K562 (cell line): Measurements from ENCODE around the gene CAPN12. TPM values are rescaled to one million over a fixed set of nuclear protein-coding genes. Genes with fewer than 3 reads are reported as not detected.
A peak's percentile ranks its signal among the peaks of the same experiment; 100 is the strongest.

Source experiments
- ATAC-seq: fragments of 200-7000 bp; cut with Tn5 transposase; 3 replicates; pipeline ENCODE4 v1.9.1; 2020; ENCODE audit warnings: moderate library complexity
- BruUV-seq: library from RNA; stranded (reverse); fragments of 400-500 nt; replicated peaks from 2 replicates; lab custom pipeline; 2021; lab: Mats Ljungman, UMichigan
- CTCF ChIA-PET: fragments of 300-600 bp; formaldehyde crosslinking; extraction: SDS; loops from one replicate; lab custom pipeline; 2021; ENCODE audit warnings: low intra/inter-chr PET ratio; lab: Yijun Ruan, JAX
- POLR2A ChIA-PET: fragments of 300-600, 350-650 bp; sonication (Branson Sonifier 250); formaldehyde crosslinking; extraction: SDS; loops from one replicate; lab custom pipeline; 2021; ENCODE audit warnings: antibody characterized with exemption, inconsistent platforms; lab: Yijun Ruan, JAX
- DNase-seq, 4 experiments: peaks; one replicate each; pipeline versions ENCODE4 v3.0.0 to v3.0.0-alpha.2; 2011 to 2018; ENCODE audit warnings: low spot score in 3 of 4, mixed read lengths in 3 of 4; ENCODE audit errors: extremely low read depth in 1 of 4
- FAIRE-seq: peaks from 2 replicates; lab custom pipeline; 2011; peaks lifted over from hg19 to GRCh38; lab: Jason Lieb, UNC
- H2AFZ ChIP-seq: 2 replicates; pipeline ENCODE4 v1.6.0; 2011; ENCODE audit warnings: low read depth, low read length, control low read depth, inconsistent platforms
- H3K27ac ChIP-seq: fragments of 200-600 bp; 3 replicates; pipeline ENCODE4 v1.8.0; 2011; ENCODE audit warnings: low read depth, mild to moderate bottlenecking, control low read depth, inconsistent platforms, low read length, moderate library complexity, mixed read lengths; ENCODE audit errors: extremely low read depth
- H3K27me3 ChIP-seq, 2 experiments: fragments of 300-600 bp in 1 of 2; 2 replicates in 1 of 2; 3 replicates in 1 of 2; pipeline versions ENCODE4 v1.6.0 to v1.8.0; 2011; ENCODE audit warnings: inconsistent platforms in 2 of 2, low read length in 2 of 2, mild to moderate bottlenecking in 1 of 2, mixed read lengths in 1 of 2, moderate library complexity in 1 of 2; ENCODE audit not compliant: control insufficient read depth in 2 of 2, insufficient read depth in 2 of 2
- H3K36me3 ChIP-seq: fragments of 300-600 bp; 3 replicates; pipeline ENCODE4 v1.8.0; 2011; ENCODE audit warnings: mild to moderate bottlenecking, low read length, inconsistent platforms; ENCODE audit not compliant: control insufficient read depth, insufficient read depth
- H3K4me1 ChIP-seq, 2 experiments: fragments of 200-600 bp in 1 of 2; replicated peaks in 1 of 2; 2 replicates in 1 of 2; 3 replicates in 1 of 2; pipeline versions ENCODE4 v1.5.1 to v1.8.0; 2011; ENCODE audit warnings: inconsistent platforms in 2 of 2, low read length in 2 of 2, mild to moderate bottlenecking in 1 of 2, mixed read lengths in 1 of 2, moderate library complexity in 1 of 2; ENCODE audit not compliant: control insufficient read depth in 2 of 2, insufficient read depth in 2 of 2
- H3K4me2 ChIP-seq: 2 replicates; pipeline ENCODE4 v1.6.1; 2011; ENCODE audit warnings: low read length, control low read depth, inconsistent platforms, mixed read lengths; ENCODE audit not compliant: insufficient read depth
- H3K4me3 ChIP-seq: fragments of 200-600 bp; sonication (generic), shearing (Covaris generic); 2 replicates; pipeline ENCODE4 v1.5.1; 2016; ENCODE audit warnings: control low read depth, inconsistent platforms
- H3K79me2 ChIP-seq: fragments of 200-600 bp; 3 replicates; pipeline ENCODE4 v1.8.0; 2011; ENCODE audit warnings: low read length, inconsistent platforms; ENCODE audit not compliant: control insufficient read depth, insufficient read depth
- H3K9ac ChIP-seq, 2 experiments: 2 replicates each; pipeline versions ENCODE4 v1.6.0 to v1.6.1; 2011; ENCODE audit warnings: low read depth in 2 of 2, low read length in 2 of 2, control low read depth in 1 of 2, inconsistent platforms in 1 of 2, mild to moderate bottlenecking in 1 of 2, mixed read lengths in 1 of 2; ENCODE audit not compliant: insufficient read depth in 1 of 2
- H3K9me1 ChIP-seq: one replicate; pipeline ENCODE4 v1.6.0; 2011; ENCODE audit warnings: inconsistent platforms, mild to moderate bottlenecking, low read length, moderate library complexity; ENCODE audit not compliant: control insufficient read depth, insufficient read depth
- H3K9me3 ChIP-seq: replicated peaks from 2 replicates; pipeline ENCODE4 v1.5.1; 2011; ENCODE audit warnings: low read depth, low read length, inconsistent platforms; ENCODE audit not compliant: control insufficient read depth, insufficient read depth
- H4K20me1 ChIP-seq: replicated peaks from 2 replicates; pipeline ENCODE4 v1.6.1; 2011; ENCODE audit warnings: low read length, inconsistent platforms, mixed read lengths; ENCODE audit not compliant: control insufficient read depth, insufficient read depth
- ADNP ChIP-seq: fragments of 200-800 bp; sonication (Bioruptor generic); IDR thresholded peaks from 2 replicates; pipeline ENCODE4 v1.6.1; 2016; ENCODE audit warnings: missing genetic modification characterization, missing compliant biosample characterization
- CTBP1 ChIP-seq: fragments of 450-650 bp; IDR thresholded peaks from 2 replicates; pipeline ENCODE4 v1.6.1; 2016; ENCODE audit warnings: borderline replicate concordance
- FOXJ2 ChIP-seq: fragments of 200-800 bp; sonication (Bioruptor generic); IDR thresholded peaks from 2 replicates; pipeline ENCODE4 v1.6.1; 2016; ENCODE audit warnings: missing genetic modification characterization, missing compliant biosample characterization
- NCOR1 ChIP-seq: fragments of 450-650 bp; IDR thresholded peaks from 2 replicates; pipeline ENCODE4 v1.6.1; 2016; ENCODE audit warnings: mild to moderate bottlenecking, moderate library complexity
- POLR2G ChIP-seq: fragments of 200-400 bp; formaldehyde crosslinking; IDR thresholded peaks from 2 replicates; pipeline ENCODE4 v1.6.1; 2017; ENCODE audit warnings: low read depth, mild to moderate bottlenecking, antibody characterized with exemption, low read length, moderate library complexity
- PPARD ChIP-seq: fragments of 250-450 bp; sonication (Bioruptor Pico); IDR thresholded peaks from 2 replicates; pipeline ENCODE4 v1.8.0; 2022; ENCODE audit warnings: inconsistent platforms, mild to moderate bottlenecking, moderate library complexity
- RBM22 ChIP-seq: fragments of 200-400 bp; formaldehyde crosslinking; IDR thresholded peaks from 2 replicates; pipeline ENCODE4 v1.6.1; 2018; ENCODE audit warnings: low read length, low read depth; ENCODE audit not compliant: poor library complexity, severe bottlenecking
- SAFB ChIP-seq: fragments of 200-400 bp; formaldehyde crosslinking; IDR thresholded peaks from 2 replicates; pipeline ENCODE4 v1.6.1; 2017; ENCODE audit warnings: low read depth, low read length, borderline replicate concordance
- SMARCA5 ChIP-seq: fragments of 450-650 bp; IDR thresholded peaks from 2 replicates; pipeline ENCODE4 v1.6.1; 2016
- ZBTB8A ChIP-seq: fragments of 450-650 bp; IDR thresholded peaks from 2 replicates; pipeline ENCODE4 v1.6.1; 2018; ENCODE audit warnings: mild to moderate bottlenecking, moderate library complexity; ENCODE audit not compliant: partially characterized antibody
- ZNF445 ChIP-seq: fragments of 250-450 bp; sonication (Bioruptor Pico); IDR thresholded peaks from 2 replicates; pipeline ENCODE4 v1.4.0; 2020; ENCODE audit warnings: low read depth, mild to moderate bottlenecking, moderate library complexity
- WGBS: fragments of 100-300 bp; shearing (Covaris generic); methylation state at CpG from one replicate; pipeline ENCODE4 v1.1.6; 2016; ENCODE audit warnings: low coverage, mixed read lengths; ENCODE audit not compliant: insufficient coverage; ENCODE audit errors: missing lambda C conversion rate; 5-methylcytosine and 5-hydroxymethylcytosine counted together
- in situ Hi-C: fragments of 300-500 bp; cut with MboI; formaldehyde crosslinking; loops from 4 replicates; pipeline ENCODE4 v1.15.0; 2018; ENCODE audit warnings: inconsistent platforms, mixed read lengths
- intact Hi-C: fragments of 100-400 bp; cut with micrococcal nuclease; formaldehyde crosslinking; loops from 2 replicates; pipeline ENCODE4 v1.14.2; 2022
- polyA plus RNA-seq, 8 experiments: library from polyadenylated mRNA; depleted of rRNA in 4 of 8; stranded (reverse) in 5 of 8; unstranded in 3 of 8; fragments of >200 nt; fragmentation: Nextera tagmentation in 2 of 8; fragmentation: Illumina TruSeq in 1 of 8; extraction: Ambion mirVana in 2 of 8; extraction: Trizol in 1 of 8; gene quantifications; 2 replicates each; pipeline versions ENCODE4 v1.2.1 to v1.2.3, GENCODE V29; 2011 to 2014; ENCODE audit warnings: inconsistent platforms in 1 of 8, missing spikeins in 1 of 8
- total RNA-seq, 7 experiments: library from RNA; depleted of rRNA in 6 of 7; stranded (reverse); fragments of >200 nt in 6 of 7; fragmentation: Illumina TruSeq in 2 of 7; extraction: Trizol in 2 of 7; gene quantifications; 2 replicates each; pipeline versions ENCODE4 v1.2.1 to v1.2.3, GENCODE V29; 2011 to 2021; ENCODE audit warnings: low replicate concordance in 1 of 7

The CAPN12 gene
- total and polyA plus RNA-seq, 9 of the 15 experiments (the other 6 are each of a cell fraction or from before 2014, with no cell fraction given): 0.83 to 7.0 (median 1.6) TPM

DNA sequence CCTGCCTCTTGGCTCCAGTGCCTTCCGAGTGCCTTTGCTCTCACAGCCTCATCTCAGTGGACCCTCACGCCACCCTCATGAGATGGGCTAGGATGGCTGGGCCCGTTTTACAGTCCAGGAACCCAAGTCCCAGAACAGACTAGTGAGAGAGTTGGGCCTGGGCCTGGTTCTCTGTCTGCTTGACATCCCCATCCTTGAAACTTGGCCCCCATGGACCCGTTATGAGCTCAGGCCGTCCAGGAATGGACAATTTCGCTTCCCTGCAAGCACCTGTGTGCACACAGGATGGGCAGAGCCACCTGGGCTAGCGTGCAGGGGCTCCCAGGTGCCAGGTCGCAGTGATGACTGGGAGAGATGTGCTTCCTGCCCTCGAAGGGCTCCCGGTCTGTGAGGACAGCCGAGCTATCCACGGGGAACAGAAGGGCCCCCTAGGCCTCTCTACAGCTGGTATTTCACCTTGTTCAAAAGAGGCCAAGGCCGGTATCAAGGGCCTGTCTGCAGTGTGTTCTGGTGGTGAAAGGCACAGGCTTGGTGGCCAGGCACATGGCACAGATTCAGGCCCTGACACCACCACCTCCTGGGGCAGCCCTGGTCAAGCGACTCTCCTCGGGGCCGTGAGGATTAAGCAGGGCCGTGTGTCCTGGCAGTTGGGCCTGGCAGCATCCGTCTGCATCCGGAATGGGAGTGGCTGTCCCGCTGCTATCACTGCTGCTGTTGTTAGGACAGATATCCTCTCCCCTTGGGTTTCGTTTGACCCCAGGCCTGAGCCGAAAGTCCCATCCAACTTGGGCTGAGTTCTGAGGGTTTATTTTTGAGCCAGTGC, 38.9 kb downstream of the CAPN12 start:
- 95% methylated on average over 22 of the region's 22 CpGs for whole genome bisulfite sequencing
- H2AFZ ChIP-seq: no peak overlapping the region
- H3K79me2 ChIP-seq: 0 out of 3 replicates have a peak, but pooled peaks cover 2% of the 10 kb centered on the region

More for the DNA sequence above, 38.9 kb downstream of the CAPN12 start:
- FAIRE-seq (no peak), ATAC-seq (no peak), DNase-seq (no peak)
- Histone ChIP-seq H3K9me1 (no peaks in the 10 kb centered on the region), H3K36me3 (peaks cover 99% of the 10 kb centered on the region; the same call in 2 of the 3 replicates), H3K27me3 (no peaks in the 10 kb centered on the region), H3K9me3 (no peaks in the 10 kb centered on the region), H3K4me3 (no peak overlapping the region), H3K27ac (no peak overlapping the region), H4K20me1 (peaks cover 8% of the 10 kb centered on the region), H3K4me1 (peaks cover 0 to 10% of the 10 kb centered on the region in 2 experiments; a peak in 1 of 5 replicates), H3K9ac (peak overlapping the region in 1 of 2 experiments; percentile 67; a peak in 2 of 4 replicates), H3K4me2 (no peak overlapping the region)
- no TSS peak for BruUV-seq
- in situ Hi-C loops (no loop called here), intact Hi-C loops (no loop called here)
- POLR2A ChIA-PET: no interaction called here
- TF ChIP-seq ZNF445 (CRISPR knock-in tag) (no peak), SMARCA5 (no peak), NCOR1 (no peak), ADNP (tag) (no peak), RBM22 (peak; percentile 35), FOXJ2 (tag) (no peak), POLR2G (peak; percentile 57), PPARD (CRISPR knock-in tag) (no peak), ZBTB8A (no peak), CTBP1 (no peak), SAFB (no peak)
- CTCF ChIA-PET: no interaction called here
